H9 (cell line): Measurements from ENCODE around the gene SMC2. TPM values are rescaled to one million over a fixed set of nuclear protein-coding genes. Genes with fewer than 3 reads are reported as not detected.

Source experiments
- DNase-seq: peaks from one replicate; pipeline ENCODE4 v3.0.0-alpha.2; 2017
- H2AFZ ChIP-seq: one replicate; pipeline ENCODE4 v1.6.1; 2013; ENCODE audit warnings: mild to moderate bottlenecking, low read length, control low read depth, moderate library complexity
- H2AK5ac ChIP-seq: 2 replicates; pipeline ENCODE4 v1.6.1; 2013; ENCODE audit warnings: low read length, control low read depth, mixed read lengths; ENCODE audit not compliant: insufficient read length
- H2BK120ac ChIP-seq: one replicate; pipeline ENCODE4 v1.6.1; 2013; ENCODE audit warnings: low read depth, mild to moderate bottlenecking, low read length, control low read depth, inconsistent platforms; ENCODE audit not compliant: poor library complexity, severe bottlenecking
- H2BK12ac ChIP-seq: 2 replicates; pipeline ENCODE4 v1.6.1; 2013; ENCODE audit warnings: low read length, control low read depth, mixed read lengths, low read depth; ENCODE audit not compliant: insufficient read length
- H2BK15ac ChIP-seq: 2 replicates; pipeline ENCODE4 v1.6.1; 2013; ENCODE audit warnings: low read depth, low read length, control low read depth
- H2BK20ac ChIP-seq: one replicate; pipeline ENCODE4 v1.6.1; 2013; ENCODE audit warnings: low read depth, mild to moderate bottlenecking, low read length, control low read depth, inconsistent platforms; ENCODE audit not compliant: poor library complexity, severe bottlenecking
- H2BK5ac ChIP-seq: 2 replicates; pipeline ENCODE4 v1.6.1; 2013; ENCODE audit warnings: low read length, control low read depth, mixed read lengths; ENCODE audit not compliant: insufficient read length
- H3K14ac ChIP-seq: 2 replicates; pipeline ENCODE4 v1.6.1; 2013; ENCODE audit warnings: low read length, control low read depth; ENCODE audit not compliant: insufficient read depth
- H3K18ac ChIP-seq: 2 replicates; pipeline ENCODE4 v1.6.1; 2013; ENCODE audit warnings: low read depth, mild to moderate bottlenecking, mixed read lengths, low read length, control low read depth; ENCODE audit not compliant: insufficient read length
- H3K23ac ChIP-seq: 2 replicates; pipeline ENCODE4 v1.6.1; 2013; ENCODE audit warnings: low read length, control low read depth, mixed read lengths, low read depth; ENCODE audit not compliant: insufficient read length
- H3K23me2 ChIP-seq: 2 replicates; pipeline ENCODE4 v1.6.1; 2013; ENCODE audit warnings: low read depth, mild to moderate bottlenecking, mixed read lengths, low read length, control low read depth; ENCODE audit not compliant: insufficient read length, poor library complexity, severe bottlenecking
- H3K27ac ChIP-seq: 2 replicates; pipeline ENCODE4 v1.5.1; 2013; ENCODE audit warnings: low read length, control low read depth, mixed read lengths, low read depth; ENCODE audit not compliant: insufficient read length
- H3K27me3 ChIP-seq: 2 replicates; pipeline ENCODE4 v1.6.1; 2013; ENCODE audit warnings: low read length, control low read depth, inconsistent platforms; ENCODE audit not compliant: insufficient read depth
- H3K4ac ChIP-seq: 2 replicates; pipeline ENCODE4 v1.6.1; 2013; ENCODE audit warnings: low read depth, mild to moderate bottlenecking, control low read depth, inconsistent platforms, low read length, moderate library complexity
- H3K4me1 ChIP-seq: 2 replicates; pipeline ENCODE4 v1.6.1; 2013; ENCODE audit warnings: low read length, control low read depth, inconsistent platforms; ENCODE audit not compliant: insufficient read depth
- H3K4me2 ChIP-seq: 2 replicates; pipeline ENCODE4 v1.6.1; 2013; ENCODE audit warnings: low read length, control low read depth, mixed read lengths; ENCODE audit not compliant: insufficient read length, insufficient read depth
- H3K56ac ChIP-seq: 2 replicates; pipeline ENCODE4 v1.6.1; 2013; ENCODE audit warnings: low read depth, mild to moderate bottlenecking, mixed read lengths, low read length, control low read depth; ENCODE audit not compliant: insufficient read length
- H3K79me1 ChIP-seq: 2 replicates; pipeline ENCODE4 v1.6.1; 2013; ENCODE audit warnings: low read depth, mild to moderate bottlenecking, moderate library complexity, low read length, control low read depth, inconsistent platforms; ENCODE audit not compliant: insufficient read depth, poor library complexity, severe bottlenecking
- H3K79me2 ChIP-seq: 2 replicates; pipeline ENCODE4 v1.6.1; 2013; ENCODE audit warnings: low read length, control low read depth, inconsistent platforms; ENCODE audit not compliant: insufficient read depth
- H3K9ac ChIP-seq: 2 replicates; pipeline ENCODE4 v1.6.1; 2013; ENCODE audit warnings: low read length, control low read depth, mixed read lengths; ENCODE audit not compliant: insufficient read length; ENCODE audit errors: extremely low read depth
- H3K9me3 ChIP-seq: one replicate; pipeline ENCODE4 v1.6.1; 2013; ENCODE audit warnings: low read depth, low read length, inconsistent platforms; ENCODE audit not compliant: control insufficient read depth
- H3T11ph ChIP-seq: one replicate; pipeline ENCODE4 v1.6.1; 2013; ENCODE audit warnings: mild to moderate bottlenecking, low read length, control low read depth, inconsistent platforms
- H4K20me1 ChIP-seq: one replicate; pipeline ENCODE4 v1.6.1; 2013; ENCODE audit not compliant: control insufficient read depth, insufficient read length, insufficient read depth
- H4K5ac ChIP-seq: 2 replicates; pipeline ENCODE4 v1.6.1; 2013; ENCODE audit warnings: low read depth, mild to moderate bottlenecking, mixed read lengths, low read length, control low read depth; ENCODE audit not compliant: insufficient read length
- H4K8ac ChIP-seq: replicated peaks from 2 replicates; pipeline ENCODE4 v1.6.1; 2013; ENCODE audit warnings: low read length, control low read depth, mixed read lengths, low read depth; ENCODE audit not compliant: insufficient read length
- H4K91ac ChIP-seq: 2 replicates; pipeline ENCODE4 v1.6.1; 2013; ENCODE audit warnings: low read depth, mild to moderate bottlenecking, moderate library complexity, mixed read lengths, low read length, control low read depth; ENCODE audit not compliant: insufficient read length
- H3K27ac Mint-ChIP-seq, 3 experiments: 2 replicates in 2 of 3; 3 replicates in 1 of 3; pipeline ENCODE4 v1.8.0; 2020 to 2021; ENCODE audit warnings: mixed read lengths in 3 of 3, mild to moderate bottlenecking in 1 of 3, moderate library complexity in 1 of 3
- H3K27me3 Mint-ChIP-seq: 2 replicates; pipeline ENCODE4 v1.8.0; 2021; ENCODE audit warnings: low read depth, mild to moderate bottlenecking, moderate library complexity, mixed read lengths
- H3K36me3 Mint-ChIP-seq, 3 experiments: 2 replicates in 2 of 3; 3 replicates in 1 of 3; pipeline ENCODE4 v1.8.0; 2020 to 2021; ENCODE audit warnings: low read depth in 3 of 3, mixed read lengths in 3 of 3; ENCODE audit not compliant: insufficient read depth in 1 of 3
- H3K4me1 Mint-ChIP-seq, 2 experiments: 2 replicates each; pipeline ENCODE4 v1.8.0; 2020; ENCODE audit warnings: mixed read lengths in 2 of 2
- H3K4me3 Mint-ChIP-seq, 2 experiments: 2 replicates in 1 of 2; 3 replicates in 1 of 2; pipeline ENCODE4 v1.8.0; 2020 to 2021; ENCODE audit warnings: mild to moderate bottlenecking in 2 of 2, mixed read lengths in 2 of 2, moderate library complexity in 1 of 2
- H3K9me3 Mint-ChIP-seq, 2 experiments: 2 replicates in 1 of 2; 3 replicates in 1 of 2; pipeline ENCODE4 v1.8.0; 2020; ENCODE audit warnings: mild to moderate bottlenecking in 2 of 2, mixed read lengths in 2 of 2, moderate library complexity in 1 of 2
- WGBS: extraction: QIAGEN DNeasy Blood & Tissue Kit; methylation state at CpG from one replicate; pipeline ENCODE4 v1.1.7; 2013; ENCODE audit warnings: missing lambda C conversion rate, low lambda C conversion rate, mixed read lengths; ENCODE audit not compliant: insufficient read length; ENCODE audit errors: extremely low coverage; 5-methylcytosine and 5-hydroxymethylcytosine counted together
- total RNA-seq: library from RNA; stranded (reverse); gene quantifications from 2 replicates; pipeline ENCODE4 v1.2.1, GENCODE V29; 2021
- TF ChIP-seq, protein P1 (sequence below): fragments of 200-600 bp; sonication (generic); conservative IDR thresholded peaks from 3 replicates; pipeline ENCODE4 v1.8.0; 2021; ENCODE audit warnings: antibody characterized with exemption, mild to moderate bottlenecking

Gene SMC2
- total RNA-seq, 1 experiment from 2014 or later, result 47.0 TPM

DNA sequence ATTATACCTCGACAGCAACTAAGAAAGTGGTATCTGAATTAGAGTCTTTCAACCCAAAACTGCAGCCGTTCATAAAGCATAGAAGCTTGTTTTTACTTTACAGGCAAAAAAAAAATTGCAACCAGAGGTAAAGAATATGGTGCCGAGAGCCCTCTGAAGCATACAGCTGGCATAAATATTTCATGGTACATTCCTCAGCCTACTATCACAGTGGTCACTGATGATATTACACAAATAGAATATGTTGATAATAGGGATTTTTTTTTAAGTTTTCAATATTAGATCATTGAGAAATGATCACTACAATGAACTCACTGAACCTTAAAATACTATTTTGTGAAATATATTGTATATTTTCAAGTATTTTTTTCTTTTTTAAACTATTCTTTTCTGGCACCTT, 6.2 kb upstream of the SMC2 start:
- Histone ChIP-seq H2BK120ac (no peak overlapping the region), H3T11ph (no peak overlapping the region), H4K91ac (no peak overlapping the region), H2AFZ (no peak overlapping the region), H3K4me2 (no peak overlapping the region), H3K4ac (no peak overlapping the region), H2AK5ac (no peak overlapping the region), H3K27me3 (no peaks in the 10 kb centered on the region), H4K8ac (no peak overlapping the region), H3K23ac (no peak overlapping the region), H3K9ac (no peak overlapping the region), H2BK20ac (no peak overlapping the region), H3K18ac (no peak overlapping the region), H3K9me3 (no peaks in the 10 kb centered on the region), H3K27ac (no peak overlapping the region), H2BK12ac (no peak overlapping the region), H3K56ac (no peak overlapping the region), H3K79me2 (no peaks in the 10 kb centered on the region), H2BK5ac (no peak overlapping the region), H3K4me1 (no peaks in the 10 kb centered on the region; the same call in 1 of the 2 replicates), H3K23me2 (no peaks in the 10 kb centered on the region), H3K14ac (no peak overlapping the region), H4K20me1 (no peaks in the 10 kb centered on the region), H2BK15ac (no peak overlapping the region), H4K5ac (no peak overlapping the region), H3K79me1 (no peaks in the 10 kb centered on the region)
- DNase-seq, result no peak
- H3K27ac Mint-ChIP-seq, result no peak overlapping the region
- no peaks in the 10 kb centered on the region; a peak in 1 of 7 replicates for H3K36me3 Mint-ChIP-seq
- H3K4me3 Mint-ChIP-seq, result no peak overlapping the region
- peaks cover 11 to 18% of the 10 kb centered on the region in 2 experiments for H3K4me1 Mint-ChIP-seq
- WGBS, result no CpG with 5 or more reads among the region's 3 CpGs
- TF ChIP-seq, protein P1, sequence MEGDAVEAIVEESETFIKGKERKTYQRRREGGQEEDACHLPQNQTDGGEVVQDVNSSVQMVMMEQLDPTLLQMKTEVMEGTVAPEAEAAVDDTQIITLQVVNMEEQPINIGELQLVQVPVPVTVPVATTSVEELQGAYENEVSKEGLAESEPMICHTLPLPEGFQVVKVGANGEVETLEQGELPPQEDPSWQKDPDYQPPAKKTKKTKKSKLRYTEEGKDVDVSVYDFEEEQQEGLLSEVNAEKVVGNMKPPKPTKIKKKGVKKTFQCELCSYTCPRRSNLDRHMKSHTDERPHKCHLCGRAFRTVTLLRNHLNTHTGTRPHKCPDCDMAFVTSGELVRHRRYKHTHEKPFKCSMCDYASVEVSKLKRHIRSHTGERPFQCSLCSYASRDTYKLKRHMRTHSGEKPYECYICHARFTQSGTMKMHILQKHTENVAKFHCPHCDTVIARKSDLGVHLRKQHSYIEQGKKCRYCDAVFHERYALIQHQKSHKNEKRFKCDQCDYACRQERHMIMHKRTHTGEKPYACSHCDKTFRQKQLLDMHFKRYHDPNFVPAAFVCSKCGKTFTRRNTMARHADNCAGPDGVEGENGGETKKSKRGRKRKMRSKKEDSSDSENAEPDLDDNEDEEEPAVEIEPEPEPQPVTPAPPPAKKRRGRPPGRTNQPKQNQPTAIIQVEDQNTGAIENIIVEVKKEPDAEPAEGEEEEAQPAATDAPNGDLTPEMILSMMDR, result no peak
- no peaks in the 10 kb centered on the region for H3K27me3 Mint-ChIP-seq
- no peaks in the 10 kb centered on the region for H3K9me3 Mint-ChIP-seq
